ENCODE data around the gene C1QTNF12.

C1QTNF12 gene

DNA sequence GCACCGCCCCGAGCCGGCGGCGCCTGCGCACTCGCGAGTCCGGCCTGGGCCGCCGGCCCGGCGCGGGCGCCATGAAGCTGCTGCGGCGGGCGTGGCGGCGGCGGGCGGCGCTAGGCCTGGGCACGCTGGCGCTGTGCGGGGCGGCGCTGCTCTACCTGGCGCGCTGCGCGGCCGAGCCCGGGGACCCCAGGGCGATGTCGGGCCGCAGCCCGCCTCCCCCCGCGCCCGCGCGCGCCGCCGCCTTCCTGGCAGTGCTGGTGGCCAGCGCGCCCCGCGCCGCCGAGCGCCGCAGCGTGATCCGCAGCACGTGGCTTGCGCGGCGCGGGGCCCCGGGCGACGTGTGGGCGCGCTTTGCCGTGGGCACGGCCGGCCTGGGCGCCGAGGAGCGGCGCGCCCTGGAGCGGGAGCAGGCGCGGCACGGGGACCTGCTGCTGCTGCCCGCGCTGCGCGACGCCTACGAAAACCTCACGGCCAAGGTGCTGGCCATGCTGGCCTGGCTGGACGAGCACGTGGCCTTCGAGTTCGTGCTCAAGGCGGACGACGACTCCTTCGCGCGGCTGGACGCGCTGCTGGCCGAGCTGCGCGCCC, 14.2 kb downstream of the C1QTNF12 start, which contains the start of gene B3GALT6:
TSS of gene B3GALT6 (plus strand) at position 30 of the 588 bp plus-strand sequence. CDS start at position 72, 42 bp downstream.
- H3K27ac Mint-ChIP-seq: peak within 1 kb of the TSS; percentile 94 to 98
- no peaks in the 10 kb centered on the region for H3K9me3 Mint-ChIP-seq
- no peaks in the 10 kb centered on the region for H3K27me3 Mint-ChIP-seq
- peaks cover 43% of the 10 kb centered on the region for H3K4me1 Mint-ChIP-seq
- ATAC-seq (no peak), DNase-seq (no peak)
- peak within 1 kb of the TSS; percentile 89 to 92 for H3K4me3 Mint-ChIP-seq

DNA sequence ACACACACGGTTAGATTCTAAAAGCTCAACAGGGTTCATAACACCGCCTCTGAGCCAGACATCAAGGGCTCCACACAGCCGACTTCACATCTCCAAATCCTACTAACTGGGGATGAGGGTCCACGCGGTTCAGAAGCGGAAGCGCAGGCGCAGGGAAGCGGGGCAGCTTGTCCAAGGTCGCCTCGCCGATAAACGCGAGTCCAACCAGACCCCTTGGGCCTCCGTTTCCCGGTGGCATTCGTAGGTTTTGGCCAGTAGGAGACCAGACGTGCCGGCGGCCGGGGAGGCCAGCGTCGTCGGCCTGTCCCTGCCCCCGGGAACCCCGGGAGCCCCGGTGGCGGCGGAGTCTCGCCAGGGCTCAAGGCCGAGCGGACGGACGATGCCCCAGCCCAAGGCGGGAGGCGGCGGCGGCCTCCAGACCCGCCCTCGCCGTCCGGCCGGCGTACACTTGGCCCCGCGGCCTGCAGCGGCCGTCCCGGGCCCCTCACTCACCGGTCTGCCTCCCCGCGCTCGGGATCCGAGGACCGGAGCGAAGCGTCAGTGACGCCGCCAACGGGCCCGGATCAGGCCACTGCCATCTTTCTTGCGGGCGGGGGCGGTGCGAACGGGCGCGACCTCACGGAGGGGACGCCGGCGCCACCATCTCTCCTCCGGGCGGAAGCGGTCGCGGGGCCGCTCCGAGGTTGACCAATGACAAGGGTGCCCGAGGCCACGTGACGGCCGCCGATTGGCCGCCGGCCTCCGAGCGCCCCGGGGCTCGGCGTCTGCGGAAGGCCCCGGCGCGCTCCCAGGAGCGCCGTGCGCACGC, 14.9 kb downstream of the C1QTNF12 start, which contains the start of gene SDF4:
TSS of gene SDF4 (minus strand) at position 602 of the 808 bp plus-strand sequence. CDS start 3,229 bp downstream, outside the sequence.
- H3K27me3 Mint-ChIP-seq: no peaks in the 10 kb centered on the region

DNA sequence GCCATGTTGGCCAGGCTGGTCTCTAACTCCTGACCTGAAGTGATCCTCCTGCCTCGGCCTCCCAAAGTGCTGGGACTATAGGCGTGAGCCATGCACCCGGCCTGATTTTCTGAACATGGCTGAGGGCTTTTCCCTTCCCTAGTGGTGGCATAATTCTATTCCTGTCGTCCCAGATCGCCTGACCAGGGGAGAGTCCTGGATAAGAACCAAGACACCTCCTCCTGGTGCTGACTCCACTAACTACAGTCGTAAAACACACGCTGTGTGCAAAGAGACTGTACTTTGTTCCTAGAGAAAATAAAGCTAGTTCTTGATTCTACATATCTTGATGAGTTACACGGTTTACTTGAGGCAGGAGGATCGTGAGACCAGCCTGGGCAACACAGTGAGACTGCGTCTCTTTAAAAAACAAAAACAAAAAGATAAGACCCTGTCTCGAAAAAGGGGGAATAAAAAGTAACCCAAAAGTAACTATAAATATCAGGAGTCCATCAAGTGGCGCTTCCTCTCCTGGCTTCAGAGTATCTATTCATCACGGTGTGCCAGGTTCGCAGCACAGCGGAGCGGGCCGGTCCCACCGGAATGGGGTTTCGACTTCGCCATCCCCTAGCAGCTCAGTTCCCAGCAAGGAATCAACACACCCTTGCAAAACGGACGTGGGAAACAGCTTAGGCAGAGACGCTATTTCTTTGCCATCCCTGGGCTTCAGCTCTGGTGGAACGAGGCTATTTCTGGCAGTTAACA, 15.7 kb downstream of the C1QTNF12 start:
- Mint-ChIP-seq H3K9me3 (no peaks in the 10 kb centered on the region), H3K27me3 (no peaks in the 10 kb centered on the region), H3K4me1 (peaks cover 48% of the 10 kb centered on the region), H3K4me3 (peak overlapping the region; percentile 89 to 92), H3K27ac (peak overlapping the region; percentile 92 to 98)
- DNase-seq (no peak), ATAC-seq (no peak)

More for the DNA sequence above, 14.9 kb downstream of the C1QTNF12 start, which contains the start of gene SDF4:
- H3K27ac Mint-ChIP-seq: peak within 1 kb of the TSS; percentile 94 to 98
- peak within 1 kb of the TSS; percentile 89 to 92 for H3K4me3 Mint-ChIP-seq
- peak; percentile 95 for ATAC-seq
- no peaks in the 10 kb centered on the region for H3K9me3 Mint-ChIP-seq
- H3K4me1 Mint-ChIP-seq: peaks cover 43% of the 10 kb centered on the region
- peak; percentile 96 to 98 for DNase-seq

DNA sequence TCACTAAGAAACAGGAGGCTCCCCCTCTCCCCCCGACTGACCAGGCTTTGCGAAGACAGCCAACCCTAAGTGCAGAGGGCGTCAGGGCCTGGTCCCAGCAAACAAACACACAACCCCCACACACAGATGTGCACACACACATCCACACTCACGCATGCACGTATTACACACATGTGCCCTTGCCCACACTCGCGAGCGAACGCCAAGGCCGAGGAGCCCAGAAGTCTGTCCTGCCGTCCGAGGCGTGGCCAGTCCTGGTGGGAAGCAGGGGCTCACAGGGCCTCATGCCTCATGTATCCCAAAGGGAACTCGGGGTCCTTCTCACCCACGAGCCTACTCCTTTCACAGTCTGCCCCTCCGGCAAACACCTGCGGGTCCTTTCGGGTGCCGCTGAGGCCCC, 16.8 kb downstream of the C1QTNF12 start:
- H3K4me3 Mint-ChIP-seq: peak overlapping the region; percentile 89 to 92
- H3K4me1 Mint-ChIP-seq: peaks cover 49% of the 10 kb centered on the region
- no peaks in the 10 kb centered on the region for H3K9me3 Mint-ChIP-seq
- ATAC-seq: no peak
- H3K27me3 Mint-ChIP-seq: no peaks in the 10 kb centered on the region
- H3K27ac Mint-ChIP-seq: no peak overlapping the region
- no peak for DNase-seq

DNA sequence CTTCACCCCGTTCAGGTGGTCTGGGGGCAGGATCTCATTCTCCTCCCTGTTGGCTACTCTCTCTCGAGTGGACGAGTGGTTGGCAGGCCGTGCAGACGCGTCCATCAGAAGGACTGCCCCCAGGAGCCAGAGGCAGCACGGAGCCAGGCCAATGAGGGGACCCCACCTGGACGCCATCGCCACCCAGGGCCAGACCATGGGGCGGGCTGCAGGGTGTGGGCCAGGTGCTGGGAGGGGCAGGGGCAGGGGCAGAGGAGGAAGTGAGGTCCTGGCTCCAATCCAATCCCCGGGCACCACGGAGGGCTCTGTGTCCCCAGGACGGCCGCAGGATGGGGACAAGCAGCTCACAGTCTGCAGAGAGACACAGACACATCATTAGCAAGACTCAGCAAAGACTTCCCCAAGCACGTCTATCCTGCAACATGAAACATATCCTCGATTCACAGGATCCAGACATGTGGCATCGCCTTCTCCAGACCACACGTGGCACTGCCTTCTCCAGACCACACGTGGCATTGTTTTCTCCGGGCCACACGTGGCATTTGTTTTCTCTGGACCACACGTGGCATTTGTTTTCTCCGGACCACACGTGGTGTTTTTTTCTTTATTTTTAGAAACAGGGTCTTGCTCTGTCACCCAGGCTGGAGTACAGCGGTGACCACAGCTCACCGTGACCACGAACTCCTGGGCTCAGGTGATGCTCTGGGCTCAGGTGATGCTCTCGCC, 17.8 kb downstream of the C1QTNF12 start:
- H3K4me3 Mint-ChIP-seq: no peak overlapping the region
- no peaks in the 10 kb centered on the region for H3K27me3 Mint-ChIP-seq
- peak overlapping the region in 1 of 2 donors; percentile 34 for H3K27ac Mint-ChIP-seq
- DNase-seq (no peak), ATAC-seq (no peak)
- H3K9me3 Mint-ChIP-seq: no peaks in the 10 kb centered on the region
- H3K4me1 Mint-ChIP-seq: peaks cover 38% of the 10 kb centered on the region

DNA sequence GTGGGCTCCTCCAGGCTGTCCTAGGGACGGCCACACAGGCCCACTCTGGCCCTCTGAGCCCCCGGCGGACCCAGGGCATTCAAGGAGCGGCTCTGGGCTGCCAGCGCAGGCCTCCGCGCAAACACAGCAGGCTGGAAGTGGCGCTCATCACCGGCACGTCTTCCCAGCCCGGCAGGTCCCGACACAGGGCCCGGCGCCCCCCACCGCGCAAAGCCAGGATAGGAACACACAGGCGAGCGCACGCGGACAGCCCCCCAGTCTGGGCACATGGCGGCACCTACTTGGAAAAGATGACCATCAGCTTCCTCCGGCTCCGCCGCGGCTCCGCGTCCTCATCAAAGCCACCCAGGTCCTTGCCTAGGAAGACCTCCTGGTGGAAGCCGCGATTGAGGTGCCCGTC, 18.3 kb downstream of the C1QTNF12 start:
- DNase-seq (no peak), ATAC-seq (no peak)
- peaks cover 33% of the 10 kb centered on the region for H3K4me1 Mint-ChIP-seq
- H3K4me3 Mint-ChIP-seq: no peak overlapping the region
- no peaks in the 10 kb centered on the region for H3K9me3 Mint-ChIP-seq
- no peaks in the 10 kb centered on the region for H3K27me3 Mint-ChIP-seq
- H3K27ac Mint-ChIP-seq: peak overlapping the region in 1 of 2 donors; percentile 34

DNA sequence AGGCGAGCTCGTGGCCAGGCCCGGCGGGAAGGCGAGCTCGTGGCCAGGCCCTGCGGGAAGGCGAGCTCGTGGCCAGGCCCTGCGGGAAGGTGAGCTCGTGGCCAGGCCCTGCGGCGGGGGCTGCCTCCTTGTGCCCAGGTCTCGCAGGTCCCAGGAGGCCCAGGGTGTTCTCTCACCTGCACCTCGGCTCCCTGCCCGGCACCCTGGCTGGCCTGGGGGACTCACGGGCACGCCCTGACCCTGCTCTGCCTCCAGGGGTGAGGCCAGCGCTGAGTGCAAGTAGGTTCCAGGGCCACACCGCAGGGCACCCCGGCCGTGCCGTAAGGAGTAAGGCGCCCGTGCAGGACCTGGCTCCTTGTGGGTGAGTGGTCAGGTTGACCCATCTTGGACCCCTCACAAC, 19.1 kb downstream of the C1QTNF12 start:
- no peak for ATAC-seq
- no peak for DNase-seq
- Mint-ChIP-seq H3K4me3 (no peak overlapping the region), H3K4me1 (peaks cover 33% of the 10 kb centered on the region), H3K27me3 (no peaks in the 10 kb centered on the region), H3K27ac (no peak overlapping the region), H3K9me3 (no peaks in the 10 kb centered on the region)

DNA sequence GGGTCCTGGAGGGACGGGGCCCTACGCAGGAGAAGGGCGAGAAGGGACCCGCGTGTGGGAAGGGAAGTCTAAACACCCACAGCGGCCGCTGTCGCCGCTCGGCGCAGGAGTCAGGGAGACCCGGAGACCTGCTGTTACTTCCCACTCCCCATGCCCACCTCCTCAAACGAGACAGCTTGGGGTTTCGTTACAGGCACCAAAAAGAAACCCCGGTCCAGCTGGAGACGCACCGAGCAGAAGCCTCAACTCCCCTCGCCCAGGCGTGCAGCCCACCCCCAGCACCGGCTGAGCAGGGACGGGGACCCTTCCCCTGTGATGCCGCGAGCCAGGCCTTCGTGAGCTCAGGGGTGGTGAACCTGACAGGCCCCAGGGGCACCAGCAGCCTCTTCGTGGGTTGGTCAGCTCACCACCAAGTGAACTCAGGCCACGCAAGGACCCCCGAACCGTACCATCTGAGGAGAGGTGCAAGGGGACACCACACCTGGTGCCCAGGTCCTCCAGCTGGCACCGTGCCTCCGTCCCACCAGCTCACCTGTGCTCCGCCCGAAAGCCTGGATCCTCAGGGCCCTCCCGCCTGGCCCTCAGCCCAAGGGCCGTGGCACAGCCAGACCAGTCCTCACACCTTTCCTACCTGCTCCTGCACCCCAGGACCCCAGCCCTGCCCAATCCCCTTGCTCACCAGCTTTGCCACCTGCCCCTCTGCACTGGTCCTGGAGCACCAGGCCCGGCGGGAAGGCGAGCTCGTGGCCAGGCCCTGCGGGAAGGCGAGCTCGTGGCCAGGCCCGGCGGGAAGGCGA, 19.8 kb downstream of the C1QTNF12 start:
- ATAC-seq (no peak), DNase-seq (no peak)
- Mint-ChIP-seq H3K4me1 (peaks cover 33% of the 10 kb centered on the region), H3K27me3 (no peaks in the 10 kb centered on the region), H3K4me3 (no peak overlapping the region), H3K9me3 (no peaks in the 10 kb centered on the region), H3K27ac (no peak overlapping the region)

DNA sequence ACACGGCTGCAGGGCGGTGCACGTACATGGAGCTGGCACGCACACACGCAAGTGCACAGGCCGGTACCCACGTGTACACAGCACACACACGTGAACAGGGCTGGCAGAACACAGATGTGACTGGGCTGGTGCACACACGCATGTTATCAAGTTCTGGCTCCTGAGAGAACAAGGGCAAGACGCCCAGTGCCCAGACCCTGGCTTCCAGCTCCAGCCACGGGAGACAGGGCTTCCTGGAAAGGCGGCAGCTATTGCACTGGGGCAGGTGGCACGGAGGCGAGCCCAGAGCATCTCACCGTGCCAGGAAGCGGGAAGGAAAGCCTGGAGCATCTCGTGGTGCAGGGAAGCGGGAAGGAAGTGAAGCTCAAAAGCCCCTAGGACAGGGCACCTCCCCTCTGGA, 20.6 kb downstream of the C1QTNF12 start:
- Mint-ChIP-seq H3K27ac (no peak overlapping the region), H3K27me3 (no peaks in the 10 kb centered on the region), H3K4me1 (peaks cover 30% of the 10 kb centered on the region), H3K9me3 (no peaks in the 10 kb centered on the region), H3K4me3 (no peak overlapping the region)
- no peak for DNase-seq
- ATAC-seq: no peak

DNA sequence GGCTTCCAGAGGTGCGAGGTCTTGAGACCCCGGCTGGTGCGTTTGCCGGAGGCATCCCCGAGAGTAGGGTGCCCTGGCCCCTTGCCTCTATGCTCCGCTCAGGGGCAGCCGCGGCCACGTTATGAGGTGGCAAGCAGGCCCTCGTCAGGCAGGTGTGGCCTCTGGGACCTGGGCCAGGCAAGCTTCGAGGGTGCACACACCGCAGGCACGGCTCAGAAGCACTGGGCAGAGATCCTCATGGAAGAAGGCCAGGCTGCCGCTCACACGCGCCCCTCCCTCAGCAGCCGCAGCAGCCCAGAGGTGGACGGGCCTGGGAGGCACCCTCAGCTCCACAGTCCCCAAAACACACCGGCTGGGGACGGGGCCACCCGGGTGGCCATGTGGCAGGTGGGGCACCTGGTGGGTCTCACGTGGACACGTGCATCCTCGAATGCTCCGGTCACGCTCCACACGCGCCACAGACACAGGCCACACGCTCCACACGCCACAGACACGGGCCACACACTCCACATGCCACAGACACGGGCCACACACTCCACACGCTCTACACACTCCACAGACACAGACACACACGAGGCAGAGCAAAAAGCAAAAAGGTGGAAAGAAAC, 21.2 kb downstream of the C1QTNF12 start:
- H3K9me3 Mint-ChIP-seq: no peaks in the 10 kb centered on the region
- ATAC-seq (no peak), DNase-seq (no peak)
- H3K4me3 Mint-ChIP-seq: no peak overlapping the region
- H3K27ac Mint-ChIP-seq: no peak overlapping the region
- H3K4me1 Mint-ChIP-seq: peaks cover 25% of the 10 kb centered on the region
- H3K27me3 Mint-ChIP-seq: no peaks in the 10 kb centered on the region

DNA sequence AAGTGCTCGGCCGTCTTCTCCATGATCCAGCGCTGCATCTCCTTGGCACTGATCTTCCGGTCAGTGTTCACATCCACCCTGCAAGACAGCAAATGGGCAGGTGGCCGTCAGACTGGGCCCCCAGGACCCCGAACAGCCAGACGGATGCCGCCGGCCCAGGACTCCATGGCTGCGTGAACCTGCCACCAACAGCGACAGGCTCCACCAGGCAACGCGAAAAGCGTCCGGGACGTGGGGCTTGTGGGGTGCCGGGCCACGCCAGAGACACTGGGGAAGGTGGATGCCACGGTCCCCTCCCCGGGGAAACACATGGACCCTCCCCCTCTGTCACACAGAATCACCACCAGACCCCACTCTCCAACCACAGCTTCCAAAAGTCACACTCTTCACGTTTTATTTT, 22.6 kb downstream of the C1QTNF12 start:
- no peak for DNase-seq
- no peaks in the 10 kb centered on the region for H3K27me3 Mint-ChIP-seq
- ATAC-seq: no peak
- H3K27ac Mint-ChIP-seq: no peak overlapping the region
- no peaks in the 10 kb centered on the region for H3K9me3 Mint-ChIP-seq
- H3K4me3 Mint-ChIP-seq: no peak overlapping the region
- peaks cover 20% of the 10 kb centered on the region for H3K4me1 Mint-ChIP-seq

DNA sequence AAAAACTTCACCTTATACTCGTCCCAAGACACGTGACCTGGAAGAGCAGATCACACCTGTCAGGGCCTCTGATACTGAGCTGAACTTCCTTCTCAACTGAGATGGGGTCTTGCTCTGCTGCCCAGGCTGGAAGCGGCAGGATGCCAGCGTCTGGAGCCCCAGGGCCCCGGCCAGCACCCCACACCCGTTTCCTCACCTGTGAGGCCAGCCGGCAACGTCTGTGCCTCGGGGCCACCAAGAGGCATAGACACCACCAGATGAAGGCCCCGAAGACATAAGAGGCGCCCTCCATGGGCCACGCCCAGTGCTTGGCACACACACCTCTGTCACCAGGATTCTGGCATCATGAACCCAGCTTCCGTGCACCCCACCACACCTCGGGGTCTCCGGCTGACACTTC, 23.2 kb downstream of the C1QTNF12 start:
- Mint-ChIP-seq H3K4me1 (peaks cover 26% of the 10 kb centered on the region), H3K27me3 (no peaks in the 10 kb centered on the region), H3K27ac (peak overlapping the region in 1 of 2 donors; percentile 67), H3K4me3 (no peak overlapping the region), H3K9me3 (no peaks in the 10 kb centered on the region)
- ATAC-seq (no peak), DNase-seq (no peak)

DNA sequence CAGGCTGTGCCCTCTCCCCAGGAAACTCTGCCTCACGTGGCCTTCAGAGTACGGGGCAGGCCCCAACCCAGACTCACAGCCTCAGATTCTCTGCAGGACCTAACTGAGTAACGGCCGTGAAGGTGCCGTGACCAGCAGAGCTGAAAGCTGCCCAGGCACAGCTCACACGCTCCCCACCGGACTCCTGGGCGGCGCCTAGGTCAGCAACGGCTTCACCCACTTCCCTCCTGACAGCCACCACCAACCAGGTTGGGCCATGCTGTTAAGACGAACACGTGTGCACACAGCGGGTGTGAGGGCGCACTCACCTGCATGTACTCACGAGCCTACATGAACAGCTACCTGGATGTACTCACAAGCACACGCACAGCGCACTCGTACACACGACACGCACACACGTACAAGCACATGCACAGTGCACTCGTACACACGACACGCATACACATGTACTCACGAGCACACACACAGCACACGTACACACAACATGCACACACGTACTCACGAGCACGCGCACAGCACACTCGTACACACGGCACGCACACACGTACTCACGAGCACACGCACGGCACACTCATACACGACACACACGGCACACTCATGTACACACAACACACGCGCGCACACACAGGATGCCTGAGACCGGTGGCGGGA, 23.8 kb downstream of the C1QTNF12 start:
- Mint-ChIP-seq H3K27me3 (no peaks in the 10 kb centered on the region), H3K27ac (peak overlapping the region in 1 of 2 donors; percentile 52), H3K4me3 (no peak overlapping the region), H3K4me1 (peaks cover 32% of the 10 kb centered on the region), H3K9me3 (no peaks in the 10 kb centered on the region)
- ATAC-seq (no peak), DNase-seq (no peak)
